IPS-15b (cell line): Measurements from ENCODE around the gene ATPAF2.

Source experiments
- H3K27me3 ChIP-seq: one replicate; pipeline ENCODE4 v1.6.1; 2013; ENCODE audit warnings: low read length; ENCODE audit not compliant: control insufficient read depth, insufficient read depth
- H3K36me3 ChIP-seq: one replicate; pipeline ENCODE4 v1.6.1; 2013; ENCODE audit warnings: low read length; ENCODE audit not compliant: control insufficient read depth, insufficient read depth
- H3K4me1 ChIP-seq: one replicate; pipeline ENCODE4 v1.6.1; 2013; ENCODE audit warnings: mild to moderate bottlenecking, low read length; ENCODE audit not compliant: control insufficient read depth, insufficient read depth
- H3K4me3 ChIP-seq: one replicate; pipeline ENCODE4 v1.5.1; 2013; ENCODE audit warnings: low read depth, low read length
- H3K9ac ChIP-seq: one replicate; pipeline ENCODE4 v1.6.1; 2013; ENCODE audit warnings: low read depth, mild to moderate bottlenecking, low read length
- H3K9me3 ChIP-seq: one replicate; pipeline ENCODE4 v1.6.1; 2013; ENCODE audit warnings: mild to moderate bottlenecking, low read length; ENCODE audit not compliant: control insufficient read depth, insufficient read depth

The ATPAF2 gene

DNA sequence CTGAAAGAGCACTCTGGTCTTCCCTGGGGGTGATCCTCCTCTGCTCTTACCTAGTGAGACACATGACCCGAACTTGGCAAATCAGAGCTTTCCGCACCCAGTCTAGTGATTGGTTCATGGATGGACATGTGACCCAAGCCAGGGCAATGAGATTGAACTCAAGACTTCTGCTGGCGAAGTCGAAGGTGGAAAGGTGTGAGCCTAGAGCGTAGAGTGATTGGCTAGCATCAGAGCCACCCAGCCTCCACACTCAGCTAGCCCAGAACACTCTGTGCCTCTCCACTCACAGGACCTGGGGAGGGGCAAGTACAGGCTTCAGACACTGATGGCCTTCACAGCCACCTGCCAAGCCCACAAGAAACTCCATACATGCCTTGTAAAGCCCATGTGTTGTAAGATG lies 17.6 kb downstream of the ATPAF2 start:
- Histone ChIP-seq H3K9me3 (no peaks in the 10 kb centered on the region), H3K4me3 (no peak overlapping the region), H3K9ac (no peak overlapping the region), H3K27me3 (no peaks in the 10 kb centered on the region), H3K4me1 (no peaks in the 10 kb centered on the region), H3K36me3 (peaks cover 4% of the 10 kb centered on the region)

GRCh38 chr17:18020971-18021370 lies 18.0 kb downstream of the ATPAF2 start:
- Histone ChIP-seq H3K9ac (no peak overlapping the region), H3K27me3 (no peaks in the 10 kb centered on the region), H3K9me3 (no peaks in the 10 kb centered on the region), H3K4me1 (no peaks in the 10 kb centered on the region), H3K36me3 (peaks cover 4% of the 10 kb centered on the region), H3K4me3 (no peak overlapping the region)

GRCh38 chr17:18019838-18020154 lies 19.2 kb downstream of the ATPAF2 start:
- Histone ChIP-seq H3K4me1 (no peaks in the 10 kb centered on the region), H3K9ac (no peak overlapping the region), H3K36me3 (peaks cover 4% of the 10 kb centered on the region), H3K4me3 (no peak overlapping the region), H3K9me3 (no peaks in the 10 kb centered on the region), H3K27me3 (no peaks in the 10 kb centered on the region)

GRCh38 chr17:18018411-18018921 lies 20.5 kb downstream of the ATPAF2 start:
- Histone ChIP-seq H3K9me3 (no peaks in the 10 kb centered on the region), H3K27me3 (no peaks in the 10 kb centered on the region), H3K36me3 (peaks cover 4% of the 10 kb centered on the region), H3K4me1 (no peaks in the 10 kb centered on the region), H3K9ac (no peak overlapping the region), H3K4me3 (no peak overlapping the region)

DNA sequence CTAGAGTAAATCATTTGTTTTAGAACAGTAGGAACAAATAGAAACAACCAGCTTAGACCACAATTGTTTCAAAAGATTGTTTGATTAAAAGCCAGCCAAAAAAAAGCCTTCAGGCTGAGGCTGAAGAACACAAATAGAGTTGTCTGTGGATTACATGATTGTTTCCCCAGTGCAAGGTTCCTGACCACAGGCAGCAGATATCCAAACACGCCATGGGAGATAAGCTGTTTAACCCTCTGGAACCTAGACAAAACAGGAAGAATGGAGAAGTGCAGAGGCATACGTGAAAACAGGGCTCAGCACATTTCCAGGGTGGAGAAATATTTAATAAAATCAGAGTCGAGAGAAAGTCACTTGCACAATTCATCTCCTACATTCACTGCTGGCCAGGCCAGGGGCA lies 21.0 kb downstream of the ATPAF2 start:
- Histone ChIP-seq H3K4me1 (no peaks in the 10 kb centered on the region), H3K9ac (no peak overlapping the region), H3K4me3 (no peak overlapping the region), H3K36me3 (peaks cover 4% of the 10 kb centered on the region), H3K9me3 (no peaks in the 10 kb centered on the region), H3K27me3 (no peaks in the 10 kb centered on the region)

- peaks cover 3% of the 10 kb centered on the region for H3K36me3 ChIP-seq
- H3K4me1 ChIP-seq, result no peaks in the 10 kb centered on the region
- H3K4me3 ChIP-seq, result no peak overlapping the region
- no peak overlapping the region for H3K9ac ChIP-seq
- H3K27me3 ChIP-seq, result no peaks in the 10 kb centered on the region
- no peaks in the 10 kb centered on the region for H3K9me3 ChIP-seq
Measured at GRCh38 chr17:18016426-18016825, 22.5 kb downstream of the ATPAF2 start.

GRCh38 chr17:18015593-18015992 lies 23.4 kb downstream of the ATPAF2 start:
- Histone ChIP-seq H3K4me1 (no peaks in the 10 kb centered on the region), H3K9me3 (no peaks in the 10 kb centered on the region), H3K9ac (no peak overlapping the region), H3K27me3 (no peaks in the 10 kb centered on the region), H3K36me3 (no peaks in the 10 kb centered on the region), H3K4me3 (no peak overlapping the region)

DNA sequence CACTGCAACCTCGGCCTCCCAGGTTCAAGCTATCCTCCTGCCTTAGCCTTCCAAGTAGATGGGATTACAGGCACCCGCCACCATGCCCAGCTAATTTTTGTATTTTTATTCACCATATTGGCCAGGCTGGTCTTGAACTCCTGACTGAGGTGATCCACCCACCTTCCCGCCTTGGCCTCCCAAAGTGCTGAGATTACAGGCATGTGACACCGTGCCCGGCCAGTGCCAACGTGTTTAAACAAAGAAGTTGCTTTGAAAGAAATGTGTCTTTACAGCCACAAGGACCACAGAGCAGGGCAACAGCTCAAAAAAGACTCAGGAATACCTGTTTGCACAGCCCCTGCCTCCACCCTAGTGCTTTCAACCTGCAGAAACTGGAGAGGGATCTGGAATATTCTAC lies 25.0 kb downstream of the ATPAF2 start:
- H3K36me3 ChIP-seq, result no peaks in the 10 kb centered on the region

GRCh38 chr17:18011286-18011685 lies 27.7 kb downstream of the ATPAF2 start:
- no peaks in the 10 kb centered on the region for H3K4me1 ChIP-seq
- no peaks in the 10 kb centered on the region for H3K27me3 ChIP-seq
- no peak overlapping the region for H3K4me3 ChIP-seq
- H3K9me3 ChIP-seq, result no peaks in the 10 kb centered on the region
- H3K9ac ChIP-seq, result no peak overlapping the region
- H3K36me3 ChIP-seq, result no peaks in the 10 kb centered on the region

More for the DNA sequence above, 25.0 kb downstream of the ATPAF2 start:
- Histone ChIP-seq H3K4me1 (no peaks in the 10 kb centered on the region), H3K27me3 (no peaks in the 10 kb centered on the region), H3K4me3 (no peak overlapping the region), H3K9ac (no peak overlapping the region), H3K9me3 (no peaks in the 10 kb centered on the region)

GRCh38 chr17:18009609-18010420 lies 29.2 kb downstream of the ATPAF2 start:
- no peaks in the 10 kb centered on the region for H3K27me3 ChIP-seq
- no peak overlapping the region for H3K4me3 ChIP-seq
- H3K9ac ChIP-seq, result no peak overlapping the region
- H3K36me3 ChIP-seq, result no peaks in the 10 kb centered on the region
- H3K9me3 ChIP-seq, result no peaks in the 10 kb centered on the region
- no peaks in the 10 kb centered on the region for H3K4me1 ChIP-seq

GRCh38 chr17:18008496-18009268 lies 30.3 kb downstream of the ATPAF2 start:
- no peak overlapping the region for H3K9ac ChIP-seq
- no peak overlapping the region for H3K4me3 ChIP-seq
- H3K27me3 ChIP-seq, result no peaks in the 10 kb centered on the region
- H3K36me3 ChIP-seq, result no peaks in the 10 kb centered on the region
- no peaks in the 10 kb centered on the region for H3K9me3 ChIP-seq
- H3K4me1 ChIP-seq, result no peaks in the 10 kb centered on the region
